Measurements from ENCODE around the gene ZNF280B.

DNA sequence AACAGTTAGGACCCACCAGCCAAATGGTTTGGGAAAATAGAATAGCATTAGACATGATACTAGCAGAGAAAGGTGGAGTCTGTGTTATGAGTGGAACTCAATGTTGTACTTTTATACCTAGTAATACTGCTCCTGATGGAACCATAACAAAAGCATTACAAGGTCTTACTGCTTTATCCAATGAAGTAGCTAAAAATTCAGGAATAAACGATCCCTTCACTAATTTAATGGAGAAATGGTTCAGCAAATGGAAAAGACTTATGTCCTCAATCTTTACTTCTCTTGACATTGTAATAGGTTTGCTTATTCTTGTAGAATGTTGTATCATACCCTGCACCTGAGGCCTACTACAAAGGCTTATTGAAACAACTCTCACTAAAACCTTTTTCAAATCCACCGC is 50.2 kb downstream of the ZNF280B start:
- TF ChIP-seq, protein P1, sequence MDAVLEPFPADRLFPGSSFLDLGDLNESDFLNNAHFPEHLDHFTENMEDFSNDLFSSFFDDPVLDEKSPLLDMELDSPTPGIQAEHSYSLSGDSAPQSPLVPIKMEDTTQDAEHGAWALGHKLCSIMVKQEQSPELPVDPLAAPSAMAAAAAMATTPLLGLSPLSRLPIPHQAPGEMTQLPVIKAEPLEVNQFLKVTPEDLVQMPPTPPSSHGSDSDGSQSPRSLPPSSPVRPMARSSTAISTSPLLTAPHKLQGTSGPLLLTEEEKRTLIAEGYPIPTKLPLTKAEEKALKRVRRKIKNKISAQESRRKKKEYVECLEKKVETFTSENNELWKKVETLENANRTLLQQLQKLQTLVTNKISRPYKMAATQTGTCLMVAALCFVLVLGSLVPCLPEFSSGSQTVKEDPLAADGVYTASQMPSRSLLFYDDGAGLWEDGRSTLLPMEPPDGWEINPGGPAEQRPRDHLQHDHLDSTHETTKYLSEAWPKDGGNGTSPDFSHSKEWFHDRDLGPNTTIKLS (IDR thresholded peaks at IDR 0.05; ENCODE audit: borderline replicate concordance, low read depth): no peak
- no peak for TF ChIP-seq POLR2A (conservative IDR thresholded peaks at IDR 0.05)

All from K562 (cell line).